ENCODE results near the gene DIO3.

Gene DIO3

DNA sequence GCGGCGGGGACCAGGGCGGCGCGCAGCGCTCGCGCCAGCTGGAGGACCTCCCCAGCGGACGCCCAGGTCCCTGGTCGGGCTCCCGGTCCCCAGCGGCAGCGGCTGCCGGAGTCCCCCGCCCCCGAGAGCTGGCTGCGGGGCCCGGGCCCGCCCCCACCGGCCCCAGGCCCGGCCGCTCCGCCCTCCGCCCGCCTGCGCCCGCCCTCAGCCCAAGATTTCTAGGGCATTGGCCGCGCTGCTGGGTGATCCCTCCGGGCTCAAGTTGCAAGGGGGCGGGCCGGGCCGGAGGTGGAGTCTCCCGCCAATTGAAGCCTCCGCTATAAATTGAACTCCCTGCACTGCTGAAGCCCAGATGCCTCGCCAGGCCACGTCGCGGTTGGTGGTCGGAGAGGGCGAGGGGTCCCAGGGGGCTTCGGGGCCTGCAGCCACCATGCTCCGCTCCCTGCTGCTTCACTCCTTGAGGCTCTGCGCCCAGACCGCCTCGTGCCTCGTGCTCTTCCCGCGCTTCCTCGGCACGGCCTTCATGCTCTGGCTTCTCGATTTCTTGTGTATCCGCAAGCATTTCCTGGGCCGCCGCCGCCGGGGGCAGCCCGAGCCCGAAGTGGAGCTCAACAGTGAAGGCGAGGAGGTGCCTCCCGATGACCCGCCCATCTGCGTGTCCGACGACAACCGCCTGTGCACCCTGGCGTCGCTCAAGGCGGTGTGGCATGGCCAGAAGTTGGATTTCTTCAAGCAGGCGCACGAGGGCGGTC is at the start of gene DIO3:
DIO3 (plus strand) TSS at position 351 of the 752 bp plus-strand sequence.
- peak; percentile 53 to 60 for DNase-seq

DNA sequence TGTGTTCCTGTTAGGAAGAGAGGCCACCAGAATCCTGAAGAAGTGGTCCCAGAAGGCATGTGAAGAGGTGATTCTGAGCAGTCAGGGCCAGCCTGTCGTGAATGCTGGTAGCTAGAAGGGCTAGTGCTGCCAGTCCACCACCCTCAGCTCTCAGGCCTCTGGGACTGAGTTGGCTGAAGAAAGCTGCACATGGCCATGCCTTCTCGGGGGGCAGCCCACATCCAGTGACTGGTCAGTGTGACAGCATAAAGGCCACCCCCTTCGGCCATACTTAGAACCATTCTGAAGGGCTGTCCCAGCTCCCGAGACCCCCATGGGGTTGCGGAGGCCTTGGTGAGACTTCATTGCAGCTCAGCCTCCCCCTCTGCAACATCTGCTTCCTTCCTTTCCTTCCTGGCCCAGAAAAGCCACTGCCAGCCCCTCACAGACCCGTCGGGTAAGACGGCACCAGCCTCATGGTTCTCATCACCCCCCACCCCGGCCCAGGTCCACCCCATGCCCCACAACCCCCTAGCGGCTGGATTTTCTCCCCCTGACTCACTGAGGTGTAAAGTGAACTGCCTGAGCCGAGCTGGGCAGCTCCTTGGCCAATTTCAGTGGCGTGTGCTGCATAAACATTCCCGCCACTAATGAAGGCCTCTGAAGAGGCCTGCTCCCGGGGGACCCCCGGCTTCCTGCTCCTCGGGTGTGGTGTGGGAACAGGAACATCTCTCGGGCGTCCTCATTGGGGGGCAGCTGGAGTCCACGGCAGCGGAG is 49.5 kb upstream of the DIO3 start:
- no peak for DNase-seq

DNA sequence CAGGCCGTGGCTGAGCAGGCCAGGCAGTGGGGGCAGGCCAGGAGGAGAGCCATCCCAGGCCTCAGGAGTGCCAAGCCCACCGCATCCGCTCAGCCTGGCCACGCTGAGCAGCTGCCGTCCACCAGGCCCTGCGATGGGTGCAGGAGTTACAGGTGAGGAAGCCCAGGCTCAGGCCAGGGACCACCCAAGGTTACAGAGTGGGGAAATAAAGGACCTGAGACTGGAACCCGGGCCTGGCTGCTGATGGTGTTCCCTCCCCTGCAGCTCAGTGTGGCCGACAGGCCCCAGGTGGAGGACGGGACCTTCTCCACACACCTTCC is 49.0 kb upstream of the DIO3 start:
- no peak for DNase-seq

DNA sequence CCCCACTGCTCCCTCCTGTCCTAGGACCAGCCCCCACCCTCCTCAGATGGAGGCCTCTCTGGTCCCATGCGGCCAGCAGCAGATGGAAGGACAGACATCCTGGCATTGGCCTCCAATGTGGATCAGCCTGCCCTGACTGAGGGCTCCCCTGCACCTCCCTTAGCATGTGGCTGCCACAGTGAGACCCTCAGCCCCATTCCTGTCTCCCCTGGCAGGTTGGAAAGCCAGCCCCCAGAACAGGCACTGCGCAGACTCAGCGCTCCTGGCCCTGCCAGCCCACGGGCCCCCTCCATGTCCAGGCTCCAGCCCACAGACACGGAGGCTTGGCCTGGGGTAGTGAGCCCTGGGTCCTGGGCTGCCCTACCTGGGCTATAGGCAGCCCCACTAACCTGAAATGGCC is 47.2 kb upstream of the DIO3 start:
- DNase-seq = no peak

DNA sequence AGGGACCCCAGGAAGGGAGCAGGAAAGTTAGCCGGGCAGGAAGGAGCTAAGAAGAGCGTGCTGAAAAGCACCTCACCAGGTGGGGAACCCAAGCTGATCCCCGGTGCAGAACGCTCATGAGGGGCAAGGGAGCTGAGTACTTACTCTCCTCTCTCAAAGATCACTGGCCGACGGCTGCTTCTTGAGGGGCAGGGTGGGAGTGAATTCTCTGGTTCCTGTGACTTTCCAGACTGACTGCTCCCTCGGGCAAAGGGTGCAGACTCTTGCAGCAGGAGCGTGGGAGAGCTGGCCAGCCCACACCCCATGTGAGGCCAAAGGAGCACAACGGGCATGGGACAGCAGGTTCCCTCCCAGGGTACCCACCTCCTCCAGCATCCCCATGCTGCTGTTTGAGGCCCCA is 44.9 kb upstream of the DIO3 start:
- DNase-seq = no peak

DNA sequence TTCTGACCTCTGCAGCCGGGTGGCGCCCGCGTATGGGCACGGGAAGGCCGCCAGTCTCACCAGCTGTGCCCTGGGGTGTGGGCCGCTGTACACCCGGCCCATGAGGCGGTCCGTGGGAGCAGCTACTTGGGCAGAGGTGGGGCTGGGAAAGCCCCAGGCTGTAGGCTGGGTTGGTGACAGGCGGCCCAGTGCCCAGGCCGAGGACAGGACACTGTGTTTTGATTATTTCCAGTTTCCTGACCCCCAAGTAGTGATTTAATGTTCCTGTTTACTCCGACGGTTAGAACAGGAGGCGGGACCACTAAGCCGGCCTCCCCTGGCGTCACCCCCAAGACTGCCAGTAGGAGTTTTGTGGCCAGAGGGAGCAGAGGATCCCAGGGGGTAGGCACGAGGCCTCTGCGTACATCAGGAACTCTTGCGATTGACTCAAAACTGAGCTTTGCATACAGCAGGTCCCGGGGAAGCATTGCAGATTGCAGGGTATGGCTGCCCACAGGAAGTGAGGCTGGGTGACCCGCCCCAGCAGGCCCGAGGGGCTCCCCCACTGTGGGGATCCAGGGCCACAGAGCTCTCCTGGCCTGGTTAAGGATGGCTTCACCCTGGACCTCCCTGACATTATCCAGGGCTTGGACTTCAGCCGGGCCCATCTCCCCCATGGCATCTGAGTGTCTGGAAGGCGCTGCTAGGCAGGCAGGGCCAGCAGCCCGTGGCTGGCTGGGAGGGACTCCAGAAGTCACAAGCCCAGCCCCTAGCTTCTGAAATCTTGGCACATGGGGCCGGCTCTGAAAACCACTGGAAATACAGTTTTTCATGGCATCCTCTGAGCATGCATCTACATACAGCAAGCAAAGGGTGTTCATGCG is 42.5 kb upstream of the DIO3 start:
- DNase-seq = no peak

DNA sequence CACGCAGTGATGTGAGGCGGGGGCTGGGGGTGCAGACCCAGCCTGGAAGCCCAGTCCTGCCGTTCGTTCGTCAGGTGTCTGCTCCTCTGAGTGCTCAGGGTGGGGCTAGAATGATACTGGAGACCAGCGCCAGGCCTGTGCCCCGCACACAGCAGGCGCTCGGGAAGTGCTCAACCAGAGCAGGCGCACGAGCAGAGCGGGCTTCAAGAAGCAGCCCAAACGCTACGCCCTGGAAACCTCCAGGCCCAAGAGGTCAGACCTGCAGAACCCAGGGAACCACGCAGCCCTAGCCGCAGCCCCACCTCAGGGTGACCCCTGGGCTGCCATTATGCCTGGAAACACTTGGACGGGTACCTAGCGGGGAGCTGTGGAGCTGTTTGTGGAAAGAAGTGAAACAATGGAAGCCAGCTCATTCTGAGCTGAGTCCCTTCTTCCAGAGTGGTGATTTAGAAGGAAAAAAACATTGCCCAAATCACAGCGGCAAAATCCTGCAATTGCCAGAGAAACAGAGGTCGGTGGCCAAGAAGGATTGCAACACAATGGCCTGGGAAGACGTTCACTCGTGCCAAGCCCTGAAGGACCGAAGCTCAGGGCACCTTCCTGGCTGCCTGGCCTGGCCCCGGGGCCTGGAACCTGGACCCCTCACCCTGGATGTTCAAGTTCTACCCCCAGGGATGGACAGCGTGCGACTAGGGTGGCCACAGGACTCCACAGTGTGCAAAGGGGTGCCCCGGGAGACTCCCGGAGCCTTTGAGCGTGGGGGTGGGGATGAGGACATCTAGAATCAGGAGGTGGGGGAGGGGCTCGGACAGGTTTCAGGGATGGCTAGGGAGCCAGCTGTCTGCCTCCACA is 40.4 kb upstream of the DIO3 start:
- no peak for DNase-seq

DNA sequence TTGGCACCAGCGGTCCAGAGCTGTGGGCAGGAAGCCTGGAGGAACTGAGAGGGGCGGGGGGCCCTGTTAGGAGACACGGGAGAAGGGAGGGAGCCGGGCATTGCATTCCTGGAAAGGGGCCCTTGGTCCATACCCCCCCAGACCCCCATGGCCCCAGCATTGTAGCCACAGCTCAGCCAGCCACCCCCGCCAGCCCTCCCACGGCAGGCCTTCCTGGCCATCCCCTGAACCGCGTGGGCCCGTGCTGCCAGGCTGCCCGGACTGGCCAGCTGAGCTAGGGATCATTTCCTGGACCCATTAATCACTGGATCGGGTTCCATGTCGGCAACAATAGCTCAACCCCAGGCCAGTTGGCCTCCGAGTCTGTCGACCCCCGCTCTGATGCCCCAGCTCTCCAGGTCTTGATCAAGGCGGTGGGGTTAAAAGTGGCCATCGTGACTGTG is 39.8 kb upstream of the DIO3 start:
- no peak for DNase-seq

DNA sequence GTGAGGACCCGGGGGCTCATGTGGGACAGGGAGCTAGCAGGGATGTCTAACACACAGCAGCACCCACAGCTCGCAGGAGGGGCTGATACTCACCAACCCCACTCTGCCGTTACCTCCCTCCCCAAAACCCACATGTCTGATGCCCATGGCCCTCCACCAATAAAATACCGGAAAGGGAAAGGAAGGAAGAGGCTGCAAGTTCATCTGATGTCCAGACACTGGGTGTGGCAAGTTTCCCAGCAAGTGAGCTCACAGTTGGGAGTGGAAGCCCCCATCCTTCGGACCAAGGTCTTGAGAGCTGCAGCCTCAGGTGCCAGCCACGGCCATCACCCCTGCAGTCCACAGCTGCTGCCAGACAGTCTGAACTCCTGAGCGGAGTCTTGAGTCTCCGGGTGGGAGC is 39.3 kb upstream of the DIO3 start:
- no peak for DNase-seq

DNA sequence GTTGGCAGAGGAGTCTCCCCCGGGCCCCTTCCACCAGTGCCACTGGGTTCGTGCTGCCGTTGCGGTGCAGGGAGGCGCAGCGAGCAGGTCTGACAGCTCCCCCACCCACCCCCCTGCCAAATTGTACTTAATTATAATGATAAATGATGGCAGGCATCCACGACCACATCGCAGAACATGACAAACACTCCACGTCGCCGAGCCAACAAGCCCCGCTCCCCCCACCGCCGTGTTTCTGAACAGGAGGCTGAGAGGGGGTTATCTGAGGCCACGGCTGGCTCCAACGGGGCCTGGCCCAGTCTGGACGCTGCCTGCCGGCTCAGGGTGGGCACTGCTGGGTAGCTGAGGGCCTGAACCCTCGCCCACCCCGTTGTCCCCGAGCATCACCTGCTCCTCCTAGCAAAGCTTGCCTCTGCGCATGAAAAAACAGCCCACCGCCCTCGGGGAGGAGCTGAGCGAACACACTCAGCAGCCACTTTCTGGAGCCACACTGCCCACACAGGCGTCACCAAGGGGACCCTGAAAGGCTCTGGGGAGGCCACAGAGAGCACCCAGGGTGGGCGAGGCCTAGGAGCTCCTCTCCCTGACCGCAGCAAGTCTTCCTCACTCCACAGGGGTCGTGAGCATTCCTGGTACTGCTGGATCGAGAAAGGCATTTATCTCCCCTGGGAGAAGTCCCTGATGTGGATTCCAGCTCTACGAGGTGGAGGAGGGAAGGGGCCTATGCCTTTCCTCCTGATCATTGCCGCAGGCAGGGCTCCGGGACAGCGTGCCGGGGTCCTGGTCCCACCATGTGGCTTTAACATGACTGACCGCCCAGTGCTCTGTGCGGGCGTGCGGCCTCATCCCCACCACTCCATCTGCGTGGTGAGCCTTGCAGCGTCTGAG is 35.4 kb upstream of the DIO3 start:
- no peak for DNase-seq

DNA sequence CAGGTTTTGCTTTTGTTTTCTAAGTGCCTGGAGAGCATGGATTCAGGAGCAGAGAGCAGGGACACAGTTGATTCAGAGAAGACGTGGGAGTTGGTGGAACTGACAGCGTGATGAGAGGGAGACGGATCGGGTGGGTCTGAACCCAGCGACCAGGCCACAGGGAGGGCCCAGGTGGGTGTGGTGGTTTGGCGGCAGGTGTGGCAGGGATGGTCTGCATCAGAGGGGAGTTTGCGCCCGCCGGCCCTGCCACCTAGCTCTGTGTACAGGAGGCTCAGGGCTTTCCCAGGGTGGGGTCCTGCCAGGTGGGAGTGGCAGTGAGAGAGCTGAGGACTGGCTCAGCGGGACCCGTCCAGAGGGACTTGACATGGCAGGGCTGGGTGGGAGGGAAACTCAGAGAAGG is 33.3 kb upstream of the DIO3 start:
- no peak for DNase-seq

DNA sequence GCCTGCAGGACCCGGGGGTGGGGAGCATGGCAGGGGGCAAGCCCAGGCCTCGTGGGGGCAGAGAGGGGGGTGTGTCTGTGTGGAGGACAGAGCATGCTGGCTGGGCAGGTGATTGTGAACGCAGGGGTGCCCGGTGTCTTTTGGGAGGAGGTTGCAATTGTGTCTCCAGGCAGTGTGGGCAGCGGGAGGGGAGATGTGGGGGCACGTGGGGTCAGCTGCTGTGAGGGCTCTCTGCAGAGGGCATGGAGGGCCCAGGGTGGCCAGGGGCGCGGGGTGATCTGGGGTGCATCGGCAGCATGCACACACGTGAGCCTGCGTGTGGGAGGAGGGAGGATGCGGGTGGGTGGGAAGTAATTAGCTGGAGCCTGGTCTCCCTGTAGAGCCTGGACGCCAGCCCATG is 32.2 kb upstream of the DIO3 start:
- DNase-seq = no peak

DNA sequence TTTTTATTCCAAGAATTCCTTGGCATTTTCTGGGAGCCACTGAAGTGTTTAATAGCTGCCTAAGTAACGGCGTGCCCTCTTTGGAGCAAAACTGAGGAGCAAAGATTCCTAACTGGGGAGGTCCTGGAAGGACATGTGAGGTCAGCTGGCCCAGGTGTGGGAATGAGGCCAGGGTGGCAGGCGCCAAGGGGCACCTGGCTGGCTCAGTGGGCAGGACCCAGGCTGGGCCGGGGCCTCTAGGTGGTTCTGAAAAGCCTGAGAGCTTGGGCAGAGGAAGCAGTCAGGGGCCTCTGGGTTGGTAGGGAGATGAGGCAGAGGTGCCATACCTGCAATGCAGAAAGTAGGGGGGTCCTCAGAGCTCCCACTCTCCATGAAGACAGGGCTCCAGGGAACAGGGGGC is 27.1 kb upstream of the DIO3 start:
- no peak for DNase-seq

DNA sequence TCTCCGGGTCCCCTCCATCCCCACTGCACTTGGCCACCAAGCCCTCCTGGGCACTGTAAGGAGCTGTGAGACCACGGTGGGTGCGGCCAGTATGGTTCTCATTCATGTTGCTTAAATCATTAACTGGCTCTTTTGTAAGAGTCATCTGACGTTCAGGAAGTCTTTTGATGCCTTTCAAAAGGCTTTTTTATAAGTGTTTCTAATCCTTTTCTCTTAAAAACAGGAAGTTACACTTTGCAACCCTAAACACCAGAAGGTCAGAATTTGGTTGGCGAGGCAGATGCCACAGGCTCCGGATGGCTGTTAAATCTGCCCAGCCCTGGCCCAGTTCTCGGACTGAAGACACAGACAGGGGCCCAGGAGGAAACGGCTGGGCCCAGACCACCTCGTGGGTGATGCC is 26.1 kb upstream of the DIO3 start:
- no peak for DNase-seq

DNA sequence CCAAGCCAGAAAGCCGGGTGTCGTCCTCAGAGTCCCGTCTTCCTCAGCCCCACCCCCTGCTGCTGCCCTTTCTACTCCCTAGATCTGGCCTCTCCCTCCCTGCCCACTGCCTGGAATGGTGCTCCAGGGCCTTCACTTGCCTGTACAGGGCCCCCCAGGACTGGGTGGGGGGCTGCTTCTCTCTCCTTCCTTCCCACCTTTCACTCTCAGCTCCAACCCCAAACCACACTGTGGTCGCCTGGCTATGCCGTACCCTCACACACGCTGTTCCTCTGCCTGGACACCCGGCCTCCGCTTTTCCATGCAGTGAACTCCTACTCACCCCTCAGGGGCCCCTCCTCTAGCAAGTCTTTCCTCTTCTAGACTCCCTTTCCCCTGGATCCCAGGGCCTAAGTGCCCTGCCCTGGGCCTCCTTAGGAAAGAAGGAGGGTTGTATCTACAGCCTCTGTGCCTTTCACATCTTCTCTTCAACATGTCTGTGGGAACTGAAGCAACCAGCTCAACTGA is 25.5 kb upstream of the DIO3 start:
- no peak for DNase-seq

DNA sequence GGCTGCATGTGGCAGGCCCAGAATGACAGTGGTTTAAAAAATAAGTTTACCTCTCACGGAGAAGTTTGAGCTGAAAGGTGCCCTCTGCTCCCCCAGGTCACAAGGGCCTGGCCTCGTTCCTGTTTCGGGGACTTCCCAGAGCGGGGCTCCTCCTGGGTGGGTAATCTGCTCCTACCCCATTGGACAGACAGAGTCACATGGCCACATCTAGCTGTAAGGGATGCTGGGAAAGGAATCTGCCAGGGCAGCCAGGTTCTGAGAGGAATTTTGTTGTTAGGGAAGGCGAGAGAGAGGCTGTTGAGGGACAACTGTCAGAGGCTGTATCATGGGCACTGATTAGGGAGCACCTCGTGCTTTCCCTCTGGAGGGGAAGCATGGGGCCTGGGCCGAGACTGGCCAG is 24.0 kb upstream of the DIO3 start:
- DNase-seq = no peak

DNA sequence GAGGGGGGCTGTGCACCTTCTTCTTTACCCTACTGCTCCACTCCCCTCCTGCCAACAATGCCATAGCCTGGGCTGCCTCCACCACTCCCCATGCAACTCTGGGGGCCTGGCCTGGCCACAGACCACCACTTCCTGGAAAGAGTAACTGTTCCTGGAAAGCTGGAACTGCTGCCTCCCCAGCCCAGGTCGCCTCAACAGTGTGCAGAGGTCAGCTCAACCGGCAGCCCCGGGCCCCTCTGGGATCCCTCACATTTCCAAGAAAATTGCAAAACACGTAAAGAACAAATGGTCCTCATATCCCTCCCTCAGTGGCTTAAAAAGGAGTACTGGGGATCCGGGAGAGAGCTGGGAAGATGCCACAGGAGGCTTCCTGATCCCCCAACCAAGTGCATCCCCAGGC is 22.4 kb upstream of the DIO3 start:
- no peak for DNase-seq

DNA sequence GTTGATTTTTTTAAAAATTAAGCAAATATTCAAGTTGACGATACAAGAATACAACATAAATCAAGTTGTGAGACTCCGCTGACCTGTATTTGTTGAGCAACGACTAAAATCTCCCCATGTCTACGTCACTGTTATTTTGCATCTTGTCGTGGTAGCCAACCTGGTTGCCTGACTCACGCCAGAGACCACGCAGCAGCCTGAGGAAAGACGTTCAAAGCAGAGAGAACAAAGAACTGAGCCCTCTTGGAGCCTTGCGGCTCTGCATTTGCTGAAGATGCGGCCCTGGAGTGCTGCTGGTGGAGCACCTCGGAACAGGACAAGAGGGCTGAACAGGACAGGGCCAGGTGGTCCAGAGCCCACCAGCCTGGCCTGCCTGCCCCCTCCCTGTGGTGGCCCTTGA is 21.4 kb upstream of the DIO3 start:
- DNase-seq = no peak

DNA sequence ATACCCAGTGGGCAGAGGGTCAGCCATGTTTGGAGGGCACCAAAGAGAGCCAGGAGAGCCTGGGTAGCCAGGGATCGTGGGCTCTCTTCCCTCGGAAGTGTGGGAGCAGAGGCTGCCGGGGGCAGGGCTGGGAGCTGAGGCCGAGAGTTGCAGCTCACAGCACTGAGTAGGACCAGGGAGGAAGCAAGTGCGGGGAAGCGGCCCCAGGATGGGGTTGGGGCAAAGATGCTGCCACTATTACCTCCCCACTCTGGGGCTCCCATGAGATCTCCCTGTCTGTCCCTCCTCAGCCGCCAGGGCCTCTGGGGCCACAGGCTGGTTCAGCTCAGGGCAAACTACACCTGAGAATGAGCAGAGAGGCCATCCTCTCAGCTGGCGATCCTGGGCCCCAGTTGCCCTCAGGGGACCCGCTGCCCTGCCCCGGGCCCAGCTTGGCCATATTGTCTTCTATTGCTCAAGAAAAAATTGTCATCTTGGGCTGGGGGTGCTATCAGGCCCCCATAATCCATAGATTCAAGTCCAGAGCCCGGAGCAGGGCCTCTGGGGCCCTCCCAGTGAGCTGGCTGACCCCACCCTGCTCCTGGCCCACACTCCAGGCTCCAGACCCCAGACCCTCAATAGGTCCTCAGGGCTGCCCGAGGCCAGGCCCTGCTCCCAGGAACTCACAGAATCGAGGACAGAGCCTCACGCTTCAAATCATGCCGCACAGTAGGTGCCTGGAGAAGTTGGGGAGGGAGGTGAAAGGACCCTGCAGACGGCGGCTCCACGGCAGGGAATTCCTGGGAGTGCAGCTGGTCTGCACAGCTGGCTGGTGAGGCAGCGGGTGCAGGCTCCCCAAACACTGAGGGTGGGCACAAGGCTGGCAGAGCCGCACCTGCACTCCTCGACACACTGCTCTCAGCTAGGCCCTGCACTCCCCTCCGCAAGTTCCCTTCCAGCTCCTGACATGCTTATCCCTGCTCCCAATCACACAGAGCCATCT is 20.5 kb upstream of the DIO3 start:
- DNase-seq = no peak

DNA sequence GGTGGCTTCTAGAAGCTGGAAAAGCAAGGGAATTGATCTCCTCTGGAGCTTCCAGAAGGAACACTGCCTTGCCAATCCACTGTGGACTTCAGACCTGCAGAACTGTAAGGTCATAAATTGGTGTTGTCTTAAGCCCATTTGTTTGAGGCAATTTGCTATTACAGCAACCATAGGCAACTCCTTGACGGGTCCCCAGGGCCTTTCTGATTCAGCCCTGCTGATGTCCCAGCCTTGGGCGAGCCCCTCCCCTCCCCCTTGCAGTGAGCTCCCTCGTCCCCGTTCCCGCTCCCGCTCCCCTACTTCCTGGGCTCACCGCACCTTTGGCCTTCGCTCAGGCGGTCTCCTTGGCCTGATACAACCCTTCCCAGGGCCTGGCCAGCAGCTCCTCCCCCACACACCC is 18.9 kb upstream of the DIO3 start:
- DNase-seq = no peak

All from NCI-H524 (cell line).